NCI-H2107 (cell line): ENCODE measurements around the gene CDR2L.

Source experiments
- DNase-seq: peaks from one replicate; lab custom pipeline; 2025; lab: John Stamatoyannopoulos, UW

The CDR2L gene

DNA sequence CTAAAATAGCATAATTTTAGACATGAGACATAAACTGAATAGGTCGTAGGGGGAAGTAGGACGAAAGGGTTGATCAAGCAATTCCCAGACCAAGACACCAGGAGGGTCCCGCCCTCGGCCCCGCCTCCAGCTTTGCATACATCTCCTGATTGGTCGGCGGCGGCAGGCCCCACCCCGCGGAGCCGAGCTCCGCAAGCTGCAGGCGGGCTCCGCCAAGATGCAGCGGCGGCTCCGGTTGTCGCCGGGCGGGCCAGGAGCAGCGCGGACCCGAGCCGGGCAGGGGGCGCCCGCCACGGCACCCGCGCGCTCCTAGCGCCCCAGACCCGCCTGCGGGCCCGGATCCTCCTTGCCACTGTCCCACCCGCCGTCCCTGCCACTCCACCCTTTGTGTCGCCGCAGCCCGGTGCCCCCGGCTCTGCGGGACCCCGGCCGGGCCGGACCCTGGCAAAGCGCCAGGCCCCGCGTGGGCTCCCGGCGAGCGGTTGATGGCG, at the start of gene CDR2L:
Gene CDR2L, plus strand, starts transcription at position 215 of the 491 bp plus-strand sequence. CDS start 412 bp downstream, outside the sequence.
- DNase-seq, result peak; percentile 76

DNA sequence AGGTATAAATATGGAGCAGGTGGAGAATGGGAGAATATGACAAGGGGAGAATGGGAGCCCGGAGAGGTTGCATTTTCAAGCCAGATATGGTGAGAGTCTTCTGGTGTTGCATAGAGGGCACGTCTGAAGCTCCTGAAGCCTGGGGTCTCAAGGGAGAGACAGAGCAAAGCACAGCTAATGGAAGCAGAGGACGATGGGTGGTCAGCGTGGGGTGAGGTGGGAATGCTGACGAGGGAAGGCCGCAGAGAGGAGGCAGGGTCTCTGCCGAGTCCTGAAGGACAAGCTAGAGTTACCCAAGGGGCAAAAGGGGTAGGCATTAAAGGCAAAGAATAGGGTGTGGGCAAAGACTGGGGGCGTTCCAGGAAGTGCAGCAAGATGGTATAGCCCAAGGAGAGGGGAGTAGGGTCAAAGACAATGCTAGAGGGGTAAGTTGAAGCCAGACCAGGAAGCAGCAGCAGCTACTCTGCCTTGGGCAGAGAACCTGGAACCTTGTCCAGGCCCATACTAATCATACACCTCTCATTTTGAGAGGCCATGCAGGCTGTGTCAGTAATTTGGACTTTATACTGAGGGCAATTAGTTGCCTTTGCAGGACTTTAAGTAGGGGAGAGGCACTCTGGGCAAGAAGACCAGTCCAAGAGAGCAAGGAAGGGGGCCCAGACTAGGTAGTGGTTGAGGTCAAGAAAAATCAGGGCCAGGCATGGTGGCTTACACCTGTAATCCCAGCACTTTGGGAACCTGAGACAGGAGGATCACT, 49.1 kb upstream of the CDR2L start:
- no peak for DNase-seq

DNA sequence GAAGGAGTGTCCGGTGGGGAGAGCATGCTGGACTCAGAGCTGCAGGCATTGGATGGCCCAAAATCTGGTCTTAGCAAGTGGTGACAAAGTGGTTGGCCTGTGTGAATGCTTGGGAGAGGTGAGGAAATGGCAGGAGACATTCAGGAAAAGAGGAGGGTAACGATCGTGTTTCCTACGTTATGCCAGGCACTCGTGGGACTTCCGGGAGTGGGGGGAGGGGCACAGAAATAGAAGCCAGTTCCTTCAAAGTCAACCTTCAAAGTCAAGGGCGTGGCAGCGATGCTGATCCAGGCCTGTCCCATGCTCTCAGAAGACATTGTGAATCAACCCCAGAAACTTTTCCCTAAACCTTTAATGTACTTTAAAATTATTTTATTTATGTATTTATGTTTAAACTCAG, 47.9 kb upstream of the CDR2L start:
- no peak for DNase-seq

DNA sequence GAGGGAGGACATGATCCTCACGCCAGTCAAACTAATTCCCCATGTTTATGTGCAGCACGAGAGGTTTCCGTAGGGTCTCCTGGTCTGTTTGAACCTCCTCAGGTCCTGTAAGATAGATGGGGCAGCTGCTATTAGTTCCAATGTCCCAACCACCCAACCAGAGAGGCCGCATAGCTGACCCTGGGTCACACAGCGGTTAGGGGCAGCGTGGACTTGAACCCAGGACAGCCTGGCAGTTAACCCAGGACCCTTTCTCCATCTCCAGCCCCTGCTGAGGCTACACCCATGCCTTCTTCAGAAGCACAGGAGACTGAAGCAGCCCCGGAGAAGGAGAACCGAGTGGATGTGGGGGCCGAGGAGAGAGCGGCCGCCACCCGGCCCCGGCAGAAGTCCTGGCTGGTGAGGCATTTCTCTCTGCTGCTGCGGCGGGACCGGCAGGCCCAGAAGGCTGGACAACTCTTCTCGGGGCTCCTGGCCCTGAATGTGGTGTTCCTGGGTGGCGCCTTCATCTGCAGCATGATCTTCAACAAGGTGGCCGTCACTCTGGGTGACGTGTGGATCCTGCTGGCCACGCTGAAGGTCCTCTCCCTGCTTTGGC, 46.2 kb upstream of the CDR2L start:
- DNase-seq, result no peak

DNA sequence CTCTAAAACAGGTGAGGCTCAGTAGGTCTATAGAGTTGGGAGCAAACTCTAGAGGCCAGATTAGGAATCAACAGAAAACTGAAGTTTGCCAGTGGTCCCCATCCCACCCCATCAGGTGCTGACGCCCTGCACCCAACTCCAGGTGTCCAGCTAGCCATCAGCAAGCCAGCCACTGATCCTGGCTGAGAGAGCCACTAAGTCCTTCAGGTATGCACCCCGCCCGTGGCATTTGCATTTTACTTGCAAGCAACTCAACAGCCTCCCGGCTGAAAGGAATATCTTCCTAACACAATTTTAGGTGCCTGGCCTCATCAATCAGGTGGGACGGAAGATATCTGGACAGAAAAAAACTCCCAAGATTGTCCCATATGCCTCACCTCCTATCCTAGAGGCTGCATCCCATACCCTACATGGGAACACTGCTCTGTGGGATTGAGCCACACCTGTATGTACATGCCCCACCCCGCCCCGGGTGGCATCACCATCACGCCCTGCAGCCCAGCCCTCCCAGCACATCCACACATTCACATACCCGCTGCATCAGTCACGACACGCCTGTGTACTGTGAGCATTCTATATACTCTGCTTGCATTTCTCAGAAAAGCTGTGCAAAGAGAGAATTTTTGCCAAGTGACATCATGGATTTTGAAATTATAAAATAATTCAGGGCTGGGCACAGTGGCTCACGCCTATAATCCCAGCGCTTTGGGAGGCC, 43.5 kb upstream of the CDR2L start:
- DNase-seq, result no peak

- DNase-seq, result no peak
These were observed 41.9 kb upstream of the CDR2L start for GRCh38 chr17:74945543-74945942.

GRCh38 chr17:74946641-74947040, 40.8 kb upstream of the CDR2L start:
- no peak for DNase-seq

DNA sequence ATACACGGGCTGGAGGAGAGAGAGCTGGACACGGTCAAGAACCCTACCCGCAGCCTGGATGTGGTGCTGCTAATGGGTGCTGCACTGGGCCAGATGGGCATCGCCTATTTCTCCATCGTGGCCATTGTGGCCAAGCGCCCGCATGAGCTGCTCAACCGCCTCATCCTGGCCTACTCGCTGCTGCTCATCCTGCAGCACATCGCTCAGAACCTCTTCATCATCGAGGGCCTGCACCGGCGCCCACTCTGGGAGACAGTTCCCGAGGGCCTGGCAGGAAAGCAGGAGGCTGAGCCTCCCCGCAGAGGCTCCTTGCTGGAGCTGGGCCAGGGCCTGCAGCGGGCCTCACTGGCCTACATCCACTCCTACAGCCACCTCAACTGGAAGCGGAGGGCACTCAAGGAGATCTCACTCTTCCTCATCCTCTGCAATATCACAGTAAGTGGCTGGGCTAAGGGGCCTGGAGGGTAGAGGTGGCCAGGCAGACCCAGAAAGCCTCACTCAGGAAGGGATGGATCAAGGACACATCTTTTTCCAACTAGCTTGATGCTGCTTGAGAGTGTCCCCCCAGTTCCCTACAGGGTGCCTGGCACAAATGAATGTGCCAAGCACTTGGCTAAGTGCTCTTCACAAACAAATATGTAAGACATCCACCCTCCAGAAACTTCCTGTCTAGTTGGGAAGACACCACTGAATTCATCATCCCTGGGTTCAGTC, 40.2 kb upstream of the CDR2L start:
- DNase-seq, result no peak

- no peak for DNase-seq
These were observed 37.8 kb upstream of the CDR2L start for GRCh38 chr17:74949455-74950115.

DNA sequence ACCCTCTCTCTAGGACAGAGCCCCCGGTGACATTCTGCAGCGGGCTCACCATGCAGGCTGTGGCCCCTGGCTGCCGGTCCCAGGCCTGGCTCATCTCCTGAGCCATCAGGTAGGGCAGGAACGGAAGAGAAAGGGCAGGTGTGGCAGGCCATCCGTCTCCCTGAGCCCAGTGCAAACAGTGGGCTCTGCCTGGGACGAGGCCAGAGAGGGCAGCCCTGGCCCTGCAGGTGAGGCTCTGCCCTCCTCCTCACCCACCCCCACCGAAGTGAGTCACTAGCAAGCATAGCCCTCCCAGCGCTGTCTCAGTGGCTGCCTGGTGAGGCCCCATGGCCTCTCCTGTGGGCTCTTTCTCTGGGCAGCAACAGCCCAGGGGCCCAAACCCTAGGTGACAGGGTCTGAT, 37.2 kb upstream of the CDR2L start:
- no peak for DNase-seq

DNA sequence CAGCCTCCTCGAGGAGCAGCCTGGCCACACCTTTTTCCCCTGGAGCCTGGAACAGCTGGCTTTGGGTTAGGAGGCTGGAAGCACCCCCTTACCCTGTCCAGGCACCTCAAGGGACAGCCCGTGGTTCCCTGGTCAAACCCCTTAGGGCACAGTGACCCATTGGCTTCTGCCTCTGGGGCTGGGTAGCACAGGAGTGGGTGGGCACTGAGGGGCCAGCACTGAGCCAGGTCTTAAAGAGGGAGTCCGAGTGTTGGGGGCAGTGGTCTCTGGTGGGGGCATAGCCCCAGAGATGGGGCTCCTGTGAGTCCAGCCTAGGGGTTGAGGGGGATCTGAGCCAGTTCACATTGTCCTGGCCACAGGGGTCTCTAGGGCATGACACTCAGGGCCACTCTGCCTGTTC, 36.4 kb upstream of the CDR2L start:
- no peak for DNase-seq

DNA sequence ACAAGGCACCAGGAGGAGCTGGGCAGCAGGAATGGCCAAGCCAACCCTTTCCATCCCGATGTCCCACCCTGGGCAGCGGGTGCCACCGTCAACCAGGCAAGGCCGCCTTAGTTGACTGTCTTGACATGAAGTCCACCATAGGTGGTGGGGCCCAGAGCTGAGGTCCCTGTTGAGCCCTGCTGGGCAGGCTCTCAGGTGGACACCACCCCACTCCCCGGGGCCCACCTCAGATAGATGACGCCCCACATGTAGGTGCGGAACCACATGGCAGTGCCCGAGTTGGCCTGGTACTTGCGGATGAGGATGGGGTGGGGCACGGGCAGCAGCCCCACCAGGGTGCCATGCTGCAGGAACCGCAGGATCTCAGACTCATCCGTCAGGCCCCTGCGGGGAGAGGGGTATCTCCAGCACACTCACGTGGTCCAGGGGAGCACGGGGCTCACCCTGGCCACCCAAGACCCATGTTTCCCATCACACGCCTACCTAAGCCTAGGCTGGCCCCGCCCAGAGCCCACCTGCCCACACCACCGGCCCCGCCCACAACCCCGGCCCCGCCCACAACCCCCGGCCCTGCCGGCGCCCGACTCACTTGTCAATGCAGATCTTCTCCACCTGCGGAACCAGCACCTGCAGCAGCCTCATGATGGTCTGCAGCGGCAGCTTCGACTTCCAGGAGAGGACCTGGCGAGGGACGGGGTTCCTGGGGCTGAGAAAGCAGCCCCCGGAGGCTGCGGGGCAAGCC, 35.6 kb upstream of the CDR2L start:
- DNase-seq, result no peak

GRCh38 chr17:74952431-74953133, 34.9 kb upstream of the CDR2L start:
- no peak for DNase-seq

DNA sequence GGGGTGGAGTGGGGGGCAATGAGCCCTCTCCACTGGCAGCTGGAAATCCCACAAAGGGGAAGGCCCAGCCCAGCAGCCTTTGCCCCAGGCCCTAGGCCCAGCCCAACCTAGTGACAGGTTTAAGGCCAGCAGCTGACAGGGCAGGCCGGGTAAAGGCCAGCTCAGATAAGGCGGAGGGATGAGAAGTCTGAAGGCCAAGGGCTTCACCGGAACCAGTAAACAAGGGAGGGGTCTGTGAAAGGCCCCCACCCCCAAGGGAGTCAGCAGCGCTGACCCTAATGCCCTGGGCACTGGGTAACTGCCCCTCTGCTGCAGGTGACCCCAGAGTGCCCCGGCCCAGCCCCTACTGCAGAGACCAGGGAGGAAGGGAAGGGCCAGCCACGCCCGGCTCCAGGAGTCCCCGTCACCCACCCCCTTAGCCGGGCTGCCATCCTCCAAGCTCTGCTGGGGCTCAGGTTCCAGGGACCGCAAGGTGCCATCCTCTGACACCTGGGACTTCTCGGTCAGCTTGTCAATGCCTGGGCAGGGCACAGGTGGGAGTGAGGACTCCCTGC, 34.2 kb upstream of the CDR2L start:
- DNase-seq, result no peak

DNA sequence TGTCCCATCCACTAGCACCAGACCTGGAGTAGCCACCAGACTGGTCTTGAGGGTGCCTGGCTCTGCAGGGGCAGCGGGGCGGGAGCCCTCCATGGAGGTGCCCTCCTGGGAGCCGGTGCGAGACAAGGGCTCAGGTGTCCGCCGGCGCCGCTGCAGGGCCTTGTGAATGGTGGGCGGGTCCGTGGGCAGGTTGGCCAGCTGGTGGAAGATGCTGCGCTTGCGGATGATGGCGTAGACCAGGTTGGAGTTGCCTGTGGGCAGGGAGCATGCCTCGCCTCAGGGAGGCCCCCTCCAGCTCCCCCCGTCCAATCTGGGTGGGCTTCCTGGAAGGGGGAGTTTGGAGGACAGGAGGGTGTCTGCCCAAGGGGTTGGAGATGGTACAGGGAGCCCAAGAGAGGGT, 33.3 kb upstream of the CDR2L start:
- no peak for DNase-seq

- DNase-seq, result no peak
These were observed 32.6 kb upstream of the CDR2L start for GRCh38 chr17:74954665-74955421.

GRCh38 chr17:74956093-74956492, 31.3 kb upstream of the CDR2L start:
- no peak for DNase-seq

DNA sequence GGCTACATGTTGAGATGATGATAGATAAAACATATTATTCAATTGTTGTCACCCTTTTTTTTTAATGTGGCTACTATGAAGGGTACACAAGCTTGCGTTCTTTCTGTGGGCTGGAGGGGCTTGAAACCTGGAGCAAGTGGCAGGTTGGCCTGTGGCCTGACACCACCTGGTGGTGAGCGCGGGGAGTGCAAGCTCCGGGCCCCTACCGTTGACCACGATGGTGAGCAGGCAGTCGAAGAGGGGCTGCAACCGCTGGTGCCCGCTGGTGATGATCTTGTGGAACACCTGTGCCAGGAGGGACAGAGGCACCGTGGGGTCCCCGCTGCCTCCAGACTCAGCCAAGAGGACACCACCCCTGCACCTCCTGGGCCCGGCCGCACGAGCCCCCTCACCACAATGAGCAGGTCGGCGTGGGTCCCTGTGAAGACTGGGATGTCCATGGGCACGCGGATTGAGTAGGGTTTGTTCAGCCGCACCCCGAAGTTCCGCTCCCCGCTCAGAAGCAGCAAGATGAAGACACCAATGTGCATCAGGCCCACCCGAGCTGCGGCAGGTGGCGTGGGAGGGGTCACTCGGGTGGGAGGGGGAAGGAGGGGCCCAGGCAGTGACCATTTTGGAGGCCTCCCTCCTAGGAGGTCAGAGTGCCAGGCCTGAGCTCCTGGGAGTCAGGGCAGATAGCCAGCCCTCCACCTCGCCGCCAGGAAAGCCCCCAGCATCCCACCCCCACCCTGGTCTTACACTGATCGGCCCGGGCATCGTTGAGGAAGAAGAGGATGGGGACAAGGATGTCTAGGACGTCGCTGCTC, 29.3 kb upstream of the CDR2L start:
- DNase-seq, result no peak
